NCI-H1048 (cell line): ENCODE results near the gene PRMT7.

Experiments
- DNase-seq: peaks from one replicate; lab custom pipeline; 2025; lab: John Stamatoyannopoulos, UW

The PRMT7 gene

DNA sequence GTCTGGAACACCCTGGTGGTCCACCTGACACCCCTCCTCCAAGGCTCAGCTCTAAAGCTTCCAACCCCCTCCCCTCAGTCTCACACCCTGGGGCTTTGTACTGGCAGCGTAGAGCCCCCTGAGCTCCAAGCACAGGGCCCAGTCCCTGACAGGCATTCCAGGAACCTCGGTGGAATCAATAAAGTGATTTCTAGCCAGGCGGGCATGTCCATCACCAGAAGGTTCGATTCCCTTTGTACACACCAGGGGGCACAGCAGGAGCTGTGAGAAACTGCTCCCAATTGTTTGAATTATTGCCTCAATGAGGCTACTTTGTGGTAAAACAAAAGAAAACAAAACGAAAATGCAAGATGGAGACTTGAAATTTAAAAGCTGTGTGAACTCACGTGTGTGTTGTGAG lies 85.7 kb downstream of the PRMT7 start:
- DNase-seq: no peak

DNA sequence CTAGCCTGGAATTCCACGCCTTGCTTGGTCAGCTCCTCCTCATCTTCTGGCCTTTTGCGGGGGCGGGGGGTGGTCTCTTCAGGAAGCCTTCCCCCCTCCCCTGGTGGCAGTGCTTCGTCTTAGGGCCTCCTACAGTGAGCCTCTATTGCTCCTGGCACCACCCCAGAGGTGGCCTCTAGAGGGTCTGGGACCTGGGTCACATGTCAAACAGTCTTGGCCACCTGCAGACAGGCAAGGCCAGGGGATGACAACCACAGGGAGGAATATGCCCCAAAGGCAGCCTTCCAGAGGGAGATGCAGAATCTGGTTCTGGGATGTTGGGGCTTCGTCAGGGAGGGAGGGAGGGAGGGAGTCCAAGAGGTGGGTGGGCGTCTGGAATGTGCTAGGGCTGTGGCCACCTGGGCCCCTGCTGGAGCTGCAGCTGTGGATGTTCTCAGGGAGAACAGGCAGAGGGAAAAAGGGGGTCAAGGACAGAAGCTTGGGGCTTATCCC lies 86.9 kb downstream of the PRMT7 start:
- no peak for DNase-seq

GRCh38 chr16:68399456-68399855 lies 88.6 kb downstream of the PRMT7 start:
- DNase-seq: no peak

DNA sequence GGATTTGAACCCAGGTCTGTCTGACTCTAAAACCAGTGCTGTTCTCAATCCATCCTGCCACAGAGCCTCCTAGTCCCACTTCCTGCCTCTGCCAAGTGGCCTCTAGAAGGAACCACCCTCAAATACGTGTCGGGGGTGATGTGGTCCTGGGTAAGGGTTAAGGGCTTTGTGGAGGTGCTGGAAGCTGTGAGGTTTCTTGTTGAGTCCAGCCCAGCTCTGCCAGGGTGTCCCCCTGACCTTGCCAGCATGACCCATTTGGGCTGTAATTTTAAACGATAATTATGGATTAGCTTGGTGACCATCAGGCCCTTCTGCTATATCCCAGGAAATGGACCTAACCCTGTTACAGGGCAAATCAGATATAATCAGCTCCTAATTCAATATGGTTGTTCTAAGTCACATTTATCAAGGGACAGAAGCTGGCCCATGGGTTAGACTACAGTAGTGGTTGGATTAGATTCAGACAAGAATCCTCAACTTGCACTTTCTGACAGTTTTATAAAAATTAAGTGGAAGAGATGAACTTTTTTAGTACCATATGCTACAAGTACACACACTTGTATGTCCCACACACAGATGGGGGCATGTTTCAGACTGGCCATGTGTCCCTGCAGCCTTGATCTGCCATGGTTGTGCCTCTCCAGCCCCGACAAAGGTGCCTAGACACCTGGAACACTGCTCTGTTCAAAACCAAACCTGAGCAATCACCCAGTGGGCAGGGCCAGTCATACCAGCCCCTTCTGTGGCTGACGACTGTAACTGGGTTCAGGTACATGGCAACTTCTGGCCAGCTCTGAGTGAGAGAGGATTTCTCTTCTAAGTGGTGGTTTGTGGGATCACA lies 89.5 kb downstream of the PRMT7 start:
- no peak for DNase-seq

GRCh38 chr16:68400924-68401460 lies 90.2 kb downstream of the PRMT7 start:
- no peak for DNase-seq

- DNase-seq: no peak
Measured at GRCh38 chr16:68401871-68402747, 91.3 kb downstream of the PRMT7 start.

DNA sequence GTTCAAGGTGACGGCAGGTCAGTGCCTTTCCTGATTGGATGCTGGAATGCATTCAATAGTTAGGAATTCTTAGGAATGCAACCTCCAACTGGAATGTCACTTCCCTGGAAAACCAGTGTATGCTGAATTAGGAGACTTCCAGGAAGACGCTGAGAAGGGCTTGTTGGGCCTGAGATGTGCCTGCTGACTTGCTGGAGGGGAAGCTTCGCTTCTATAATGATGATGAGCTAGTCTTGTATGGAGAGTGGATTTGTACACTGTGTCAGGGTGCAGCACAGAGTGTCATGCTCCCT lies 91.9 kb downstream of the PRMT7 start:
- no peak for DNase-seq

DNA sequence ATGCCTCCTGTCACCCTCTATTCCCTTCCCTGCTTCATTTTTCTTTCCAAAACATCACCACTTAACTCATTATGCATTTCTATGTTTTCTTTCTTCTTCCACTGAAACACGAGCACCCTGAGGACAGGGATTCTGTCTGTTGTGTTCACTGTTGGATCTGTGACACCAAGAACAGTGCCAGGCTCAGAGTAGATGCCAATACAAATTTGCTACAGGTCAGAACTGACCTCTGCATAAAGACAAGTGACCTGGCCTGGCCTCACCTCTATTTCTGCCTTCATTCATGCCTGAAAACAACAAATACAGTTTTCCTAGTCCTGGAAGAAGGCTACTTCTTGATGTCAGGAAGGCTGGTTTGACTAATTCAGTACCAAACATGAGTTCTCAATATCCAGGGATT lies 92.4 kb downstream of the PRMT7 start:
- DNase-seq: no peak

DNA sequence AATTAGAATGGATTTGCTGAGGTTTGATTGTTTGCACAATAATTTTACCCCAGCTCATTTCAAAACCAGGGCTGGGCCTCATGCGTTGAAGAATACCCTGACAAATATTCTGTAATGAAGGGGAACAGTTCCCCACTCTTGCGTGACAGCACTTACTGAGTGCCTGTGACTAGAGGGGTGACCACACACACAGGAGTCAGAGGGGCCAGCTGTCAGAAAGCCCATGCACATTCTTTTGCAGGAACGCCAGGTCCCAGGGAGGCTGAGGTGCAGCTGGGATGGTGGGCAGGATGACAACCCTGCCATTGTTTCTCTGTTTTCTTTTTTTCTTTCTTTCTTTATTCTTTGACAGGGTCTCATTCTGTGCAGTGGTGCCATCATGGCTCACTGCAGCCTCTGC lies 92.9 kb downstream of the PRMT7 start:
- no peak for DNase-seq

DNA sequence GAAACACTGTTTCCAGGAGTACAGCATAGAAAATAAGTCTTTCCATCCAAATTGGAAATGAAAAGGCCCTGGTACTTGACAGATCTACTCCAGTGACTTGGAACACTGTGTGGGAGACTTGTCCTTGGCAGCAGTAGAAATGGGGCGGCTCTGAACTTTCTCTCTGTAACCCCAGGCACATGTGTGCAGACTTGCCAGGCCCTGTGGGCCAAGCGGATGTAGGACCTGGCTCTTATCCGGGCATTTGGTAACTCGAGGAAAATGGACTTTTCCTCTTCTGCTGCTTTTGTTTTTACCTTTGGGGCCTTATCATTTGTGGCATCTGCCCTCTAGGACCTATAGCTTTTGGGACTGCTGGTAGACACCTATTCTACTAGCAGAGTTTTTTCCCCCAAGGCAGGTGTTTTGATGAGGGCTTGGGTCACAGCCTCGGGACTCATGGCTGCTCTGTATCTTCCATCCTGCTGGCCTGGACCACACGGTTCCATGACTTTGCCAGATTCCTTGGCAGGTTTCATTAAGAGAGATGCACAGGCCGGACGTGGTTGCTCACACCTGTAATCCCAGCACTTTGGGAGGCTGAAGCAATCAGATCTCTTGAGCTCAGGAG lies 94.0 kb downstream of the PRMT7 start:
- DNase-seq: no peak

GRCh38 chr16:68406458-68407152 lies 95.8 kb downstream of the PRMT7 start:
- DNase-seq: no peak
